HepG2 (cell line): Measurements from ENCODE around the gene ECE2. TPM values are rescaled to one million over a fixed set of nuclear protein-coding genes. Genes with fewer than 3 reads are reported as not detected.

Source experiments
- DR1 ChIP-seq: sonication (generic); formaldehyde crosslinking; IDR thresholded peaks from 2 replicates; pipeline ENCODE4 v1.8.0; 2021; ENCODE audit warnings: mild to moderate bottlenecking, missing genetic modification reagents, inconsistent platforms
- MNT ChIP-seq: fragments of 450-650 bp; IDR thresholded peaks from 2 replicates; pipeline ENCODE4 v1.6.1; 2016
- ZFAT ChIP-seq: sonication (generic); formaldehyde crosslinking; conservative IDR thresholded peaks from 2 replicates; pipeline ENCODE4 v1.8.1; 2023; ENCODE audit warnings: missing genetic modification reagents, inconsistent platforms
- ZNF274 ChIP-seq: sonication (generic); formaldehyde crosslinking; IDR thresholded peaks from 2 replicates; pipeline ENCODE4 v1.5.1; 2020; ENCODE audit warnings: mild to moderate bottlenecking, missing genetic modification reagents
- ZNF549 ChIP-seq: sonication (generic); formaldehyde crosslinking; IDR thresholded peaks from 2 replicates; pipeline ENCODE4 v1.5.0; 2020; ENCODE audit warnings: missing genetic modification reagents
- polyA plus RNA-seq, 8 experiments: library from polyadenylated mRNA; depleted of rRNA in 3 of 8; stranded (reverse) in 7 of 8; unstranded in 1 of 8; fragments of >200 nt; fragmentation: Illumina TruSeq in 4 of 8; extraction: Trizol in 4 of 8; gene quantifications; 2 replicates each; pipeline versions ENCODE4 v1.2.1 to v1.2.3, GENCODE V29; 2011 to 2016; ENCODE audit warnings: low read depth in 4 of 8, missing spikeins in 1 of 8, mixed read lengths in 1 of 8; ENCODE audit not compliant: insufficient read depth in 1 of 8
- total RNA-seq, 5 experiments: library from RNA; depleted of rRNA; stranded (reverse); fragments of >200 nt; fragmentation: Illumina TruSeq; extraction: Trizol; gene quantifications; 2 replicates each; pipeline ENCODE4 v1.2.3, GENCODE V29; 2016; ENCODE audit warnings: low read depth in 1 of 5
- TF ChIP-seq, protein P1 (sequence below): sonication (generic); formaldehyde crosslinking; IDR thresholded peaks from 2 replicates; pipeline ENCODE4 v1.4.0; 2020; ENCODE audit warnings: missing genetic modification reagents, borderline replicate concordance
- TF ChIP-seq, protein P2 (sequence below): sonication (generic); formaldehyde crosslinking; IDR thresholded peaks from 2 replicates; pipeline ENCODE4 v1.9.0; 2021; ENCODE audit warnings: missing genetic modification reagents, borderline replicate concordance
- TF ChIP-seq, protein P3 (sequence below): sonication (generic); formaldehyde crosslinking; IDR thresholded peaks from 2 replicates; pipeline ENCODE4 v1.5.0; 2020; ENCODE audit warnings: missing genetic modification reagents
- TF ChIP-seq, protein P4 (sequence below): sonication (generic); formaldehyde crosslinking; IDR thresholded peaks from 2 replicates; pipeline ENCODE4 v1.5.0; 2020; ENCODE audit warnings: mild to moderate bottlenecking, missing genetic modification reagents, borderline replicate concordance
- TF ChIP-seq, protein P5 (sequence below): sonication (generic); formaldehyde crosslinking; IDR thresholded peaks from 2 replicates; pipeline ENCODE4; 2020; ENCODE audit warnings: missing genetic modification reagents, mild to moderate bottlenecking, borderline replicate concordance

ECE2 gene
- total and polyA plus RNA-seq, 2 of the 13 experiments (the other 11 are each of a cell fraction or from before 2014, with no cell fraction given): not detected

DNA sequence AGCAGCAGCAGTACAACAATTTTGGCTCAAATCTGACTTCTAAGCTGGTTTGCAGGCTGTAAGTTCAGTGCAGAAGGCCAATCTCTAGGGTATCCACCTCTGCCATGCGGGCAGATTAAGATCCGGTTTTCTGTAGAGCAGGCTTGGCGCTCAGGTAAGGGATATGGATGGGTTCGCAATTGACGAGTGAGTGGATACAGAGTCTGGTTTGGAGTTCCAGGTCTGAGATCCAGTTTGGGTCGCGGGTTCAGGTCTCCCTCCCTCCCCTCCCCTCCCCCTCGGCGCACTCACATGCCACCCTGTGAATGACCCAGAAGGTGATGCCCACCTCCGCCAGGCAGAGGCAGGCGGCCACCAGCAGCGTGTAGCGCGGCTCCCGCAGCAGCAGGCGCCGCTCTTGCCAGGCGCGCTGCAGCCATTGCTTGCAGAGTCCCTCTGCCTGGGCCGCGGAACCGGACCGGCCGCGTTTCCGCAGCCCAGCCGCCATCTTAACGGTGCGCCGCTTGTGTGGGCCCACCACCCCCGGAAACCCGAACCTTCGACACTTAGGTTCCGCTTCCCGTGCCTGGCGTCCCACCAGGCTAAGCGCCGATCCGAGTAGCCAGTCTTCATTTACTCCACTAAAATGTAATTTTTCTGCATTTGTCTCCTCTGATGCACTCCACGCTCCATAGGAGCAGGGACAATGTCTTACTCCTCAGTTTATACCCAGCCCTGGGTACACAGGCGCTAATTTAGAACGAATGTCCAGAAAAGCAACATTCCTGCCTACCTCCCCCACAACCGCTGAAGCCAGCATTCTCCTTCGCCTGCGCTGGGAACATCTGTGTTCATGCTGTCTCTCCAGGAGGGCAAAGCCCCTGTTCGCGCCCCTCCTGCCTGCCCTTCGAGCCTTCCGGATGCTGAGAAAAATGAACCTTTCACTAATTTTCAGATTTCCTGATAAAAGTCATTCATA is 27.1 kb upstream of the ECE2 start, which contains the start of gene ALG3 (continued):
- TF ChIP-seq, protein P1, sequence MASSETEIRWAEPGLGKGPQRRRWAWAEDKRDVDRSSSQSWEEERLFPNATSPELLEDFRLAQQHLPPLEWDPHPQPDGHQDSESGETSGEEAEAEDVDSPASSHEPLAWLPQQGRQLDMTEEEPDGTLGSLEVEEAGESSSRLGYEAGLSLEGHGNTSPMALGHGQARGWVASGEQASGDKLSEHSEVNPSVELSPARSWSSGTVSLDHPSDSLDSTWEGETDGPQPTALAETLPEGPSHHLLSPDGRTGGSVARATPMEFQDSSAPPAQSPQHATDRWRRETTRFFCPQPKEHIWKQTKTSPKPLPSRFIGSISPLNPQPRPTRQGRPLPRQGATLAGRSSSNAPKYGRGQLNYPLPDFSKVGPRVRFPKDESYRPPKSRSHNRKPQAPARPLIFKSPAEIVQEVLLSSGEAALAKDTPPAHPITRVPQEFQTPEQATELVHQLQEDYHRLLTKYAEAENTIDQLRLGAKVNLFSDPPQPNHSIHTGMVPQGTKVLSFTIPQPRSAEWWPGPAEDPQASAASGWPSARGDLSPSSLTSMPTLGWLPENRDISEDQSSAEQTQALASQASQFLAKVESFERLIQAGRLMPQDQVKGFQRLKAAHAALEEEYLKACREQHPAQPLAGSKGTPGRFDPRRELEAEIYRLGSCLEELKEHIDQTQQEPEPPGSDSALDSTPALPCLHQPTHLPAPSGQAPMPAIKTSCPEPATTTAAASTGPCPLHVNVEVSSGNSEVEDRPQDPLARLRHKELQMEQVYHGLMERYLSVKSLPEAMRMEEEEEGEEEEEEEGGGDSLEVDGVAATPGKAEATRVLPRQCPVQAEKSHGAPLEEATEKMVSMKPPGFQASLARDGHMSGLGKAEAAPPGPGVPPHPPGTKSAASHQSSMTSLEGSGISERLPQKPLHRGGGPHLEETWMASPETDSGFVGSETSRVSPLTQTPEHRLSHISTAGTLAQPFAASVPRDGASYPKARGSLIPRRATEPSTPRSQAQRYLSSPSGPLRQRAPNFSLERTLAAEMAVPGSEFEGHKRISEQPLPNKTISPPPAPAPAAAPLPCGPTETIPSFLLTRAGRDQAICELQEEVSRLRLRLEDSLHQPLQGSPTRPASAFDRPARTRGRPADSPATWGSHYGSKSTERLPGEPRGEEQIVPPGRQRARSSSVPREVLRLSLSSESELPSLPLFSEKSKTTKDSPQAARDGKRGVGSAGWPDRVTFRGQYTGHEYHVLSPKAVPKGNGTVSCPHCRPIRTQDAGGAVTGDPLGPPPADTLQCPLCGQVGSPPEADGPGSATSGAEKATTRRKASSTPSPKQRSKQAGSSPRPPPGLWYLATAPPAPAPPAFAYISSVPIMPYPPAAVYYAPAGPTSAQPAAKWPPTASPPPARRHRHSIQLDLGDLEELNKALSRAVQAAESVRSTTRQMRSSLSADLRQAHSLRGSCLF (CRISPR knock-in tag): no peak
- TF ChIP-seq, protein P2, sequence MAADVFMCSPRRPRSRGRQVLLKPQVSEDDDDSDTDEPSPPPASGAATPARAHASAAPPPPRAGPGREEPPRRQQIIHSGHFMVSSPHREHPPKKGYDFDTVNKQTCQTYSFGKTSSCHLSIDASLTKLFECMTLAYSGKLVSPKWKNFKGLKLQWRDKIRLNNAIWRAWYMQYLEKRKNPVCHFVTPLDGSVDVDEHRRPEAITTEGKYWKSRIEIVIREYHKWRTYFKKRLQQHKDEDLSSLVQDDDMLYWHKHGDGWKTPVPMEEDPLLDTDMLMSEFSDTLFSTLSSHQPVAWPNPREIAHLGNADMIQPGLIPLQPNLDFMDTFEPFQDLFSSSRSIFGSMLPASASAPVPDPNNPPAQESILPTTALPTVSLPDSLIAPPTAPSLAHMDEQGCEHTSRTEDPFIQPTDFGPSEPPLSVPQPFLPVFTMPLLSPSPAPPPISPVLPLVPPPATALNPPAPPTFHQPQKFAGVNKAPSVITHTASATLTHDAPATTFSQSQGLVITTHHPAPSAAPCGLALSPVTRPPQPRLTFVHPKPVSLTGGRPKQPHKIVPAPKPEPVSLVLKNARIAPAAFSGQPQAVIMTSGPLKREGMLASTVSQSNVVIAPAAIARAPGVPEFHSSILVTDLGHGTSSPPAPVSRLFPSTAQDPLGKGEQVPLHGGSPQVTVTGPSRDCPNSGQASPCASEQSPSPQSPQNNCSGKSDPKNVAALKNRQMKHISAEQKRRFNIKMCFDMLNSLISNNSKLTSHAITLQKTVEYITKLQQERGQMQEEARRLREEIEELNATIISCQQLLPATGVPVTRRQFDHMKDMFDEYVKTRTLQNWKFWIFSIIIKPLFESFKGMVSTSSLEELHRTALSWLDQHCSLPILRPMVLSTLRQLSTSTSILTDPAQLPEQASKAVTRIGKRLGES: peak; percentile 64; the same call in 1 of the 2 replicates
- TF ChIP-seq, protein P3, sequence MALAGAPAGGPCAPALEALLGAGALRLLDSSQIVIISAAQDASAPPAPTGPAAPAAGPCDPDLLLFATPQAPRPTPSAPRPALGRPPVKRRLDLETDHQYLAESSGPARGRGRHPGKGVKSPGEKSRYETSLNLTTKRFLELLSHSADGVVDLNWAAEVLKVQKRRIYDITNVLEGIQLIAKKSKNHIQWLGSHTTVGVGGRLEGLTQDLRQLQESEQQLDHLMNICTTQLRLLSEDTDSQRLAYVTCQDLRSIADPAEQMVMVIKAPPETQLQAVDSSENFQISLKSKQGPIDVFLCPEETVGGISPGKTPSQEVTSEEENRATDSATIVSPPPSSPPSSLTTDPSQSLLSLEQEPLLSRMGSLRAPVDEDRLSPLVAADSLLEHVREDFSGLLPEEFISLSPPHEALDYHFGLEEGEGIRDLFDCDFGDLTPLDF: no peak
- TF ChIP-seq MNT: peak; percentile 24; the same call in 1 of the 2 replicates
- TF ChIP-seq ZNF274 (CRISPR knock-in tag): peak; percentile 70; the same call in 1 of the 2 replicates
- TF ChIP-seq, protein P4, sequence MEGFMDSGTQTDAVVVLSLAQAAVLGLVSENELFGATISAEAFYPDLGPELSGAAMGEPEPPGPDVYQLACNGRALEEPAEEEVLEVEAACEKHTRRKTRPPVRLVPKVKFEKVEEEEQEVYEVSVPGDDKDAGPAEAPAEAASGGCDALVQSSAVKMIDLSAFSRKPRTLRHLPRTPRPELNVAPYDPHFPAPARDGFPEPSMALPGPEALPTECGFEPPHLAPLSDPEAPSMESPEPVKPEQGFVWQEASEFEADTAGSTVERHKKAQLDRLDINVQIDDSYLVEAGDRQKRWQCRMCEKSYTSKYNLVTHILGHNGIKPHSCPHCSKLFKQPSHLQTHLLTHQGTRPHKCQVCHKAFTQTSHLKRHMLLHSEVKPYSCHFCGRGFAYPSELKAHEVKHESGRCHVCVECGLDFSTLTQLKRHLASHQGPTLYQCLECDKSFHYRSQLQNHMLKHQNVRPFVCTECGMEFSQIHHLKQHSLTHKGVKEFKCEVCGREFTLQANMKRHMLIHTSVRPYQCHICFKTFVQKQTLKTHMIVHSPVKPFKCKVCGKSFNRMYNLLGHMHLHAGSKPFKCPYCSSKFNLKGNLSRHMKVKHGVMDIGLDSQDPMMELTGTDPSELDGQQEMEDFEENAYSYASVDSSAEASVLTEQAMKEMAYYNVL: no peak; the same call in 1 of the 2 replicates
- no peak for TF ChIP-seq ZFAT (CRISPR knock-in tag)
- TF ChIP-seq, protein P5, sequence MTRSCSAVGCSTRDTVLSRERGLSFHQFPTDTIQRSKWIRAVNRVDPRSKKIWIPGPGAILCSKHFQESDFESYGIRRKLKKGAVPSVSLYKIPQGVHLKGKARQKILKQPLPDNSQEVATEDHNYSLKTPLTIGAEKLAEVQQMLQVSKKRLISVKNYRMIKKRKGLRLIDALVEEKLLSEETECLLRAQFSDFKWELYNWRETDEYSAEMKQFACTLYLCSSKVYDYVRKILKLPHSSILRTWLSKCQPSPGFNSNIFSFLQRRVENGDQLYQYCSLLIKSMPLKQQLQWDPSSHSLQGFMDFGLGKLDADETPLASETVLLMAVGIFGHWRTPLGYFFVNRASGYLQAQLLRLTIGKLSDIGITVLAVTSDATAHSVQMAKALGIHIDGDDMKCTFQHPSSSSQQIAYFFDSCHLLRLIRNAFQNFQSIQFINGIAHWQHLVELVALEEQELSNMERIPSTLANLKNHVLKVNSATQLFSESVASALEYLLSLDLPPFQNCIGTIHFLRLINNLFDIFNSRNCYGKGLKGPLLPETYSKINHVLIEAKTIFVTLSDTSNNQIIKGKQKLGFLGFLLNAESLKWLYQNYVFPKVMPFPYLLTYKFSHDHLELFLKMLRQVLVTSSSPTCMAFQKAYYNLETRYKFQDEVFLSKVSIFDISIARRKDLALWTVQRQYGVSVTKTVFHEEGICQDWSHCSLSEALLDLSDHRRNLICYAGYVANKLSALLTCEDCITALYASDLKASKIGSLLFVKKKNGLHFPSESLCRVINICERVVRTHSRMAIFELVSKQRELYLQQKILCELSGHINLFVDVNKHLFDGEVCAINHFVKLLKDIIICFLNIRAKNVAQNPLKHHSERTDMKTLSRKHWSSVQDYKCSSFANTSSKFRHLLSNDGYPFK (CRISPR knock-in tag): peak; percentile 84; the same call in 1 of the 2 replicates
- peak; percentile 76; the same call in 1 of the 2 replicates for TF ChIP-seq DR1 (CRISPR knock-in tag)
- TF ChIP-seq ZNF549 (CRISPR knock-in tag): no peak
